Natural killer cell (primary cell): ENCODE data around the gene ABHD17A. TPM values are rescaled to one million over a fixed set of nuclear protein-coding genes. Genes with fewer than 3 reads are reported as not detected.

Experiments used
- ATAC-seq, 3 donors: fragments of 150-1000 bp in 2 of 3; fragments of 200-7000 bp in 1 of 3; cut with Tn5 transposase; 1 replicate in 1 of 3; 2 replicates in 2 of 3; pipeline ENCODE4 v1.10.0; 2021; ENCODE audit warnings: mild to moderate bottlenecking in 2 of 3, moderate library complexity in 2 of 3
- DNase-seq, 2 donors: peaks; one replicate each; pipeline versions ENCODE4 v3.0.0 to v3.0.0-alpha.2; 2013 to 2021; ENCODE audit warnings: mixed read lengths in 1 of 2
- H3K27ac ChIP-seq: one replicate; pipeline ENCODE4 v1.5.1; 2013; ENCODE audit warnings: mild to moderate bottlenecking, low read length
- H3K27me3 ChIP-seq: one replicate; pipeline ENCODE4 v1.6.1; 2013; ENCODE audit warnings: low read length; ENCODE audit not compliant: control insufficient read depth, insufficient read depth
- H3K36me3 ChIP-seq: one replicate; pipeline ENCODE4 v1.6.1; 2013; ENCODE audit warnings: low read length; ENCODE audit not compliant: control insufficient read depth, insufficient read depth
- H3K4me1 ChIP-seq: one replicate; pipeline ENCODE4 v1.6.1; 2013; ENCODE audit warnings: low read length; ENCODE audit not compliant: control insufficient read depth, insufficient read depth
- H3K4me3 ChIP-seq: one replicate; pipeline ENCODE4 v1.5.1; 2013; ENCODE audit warnings: low read length
- H3K9me3 ChIP-seq: one replicate; pipeline ENCODE4 v1.6.1; 2013; ENCODE audit warnings: low read length; ENCODE audit not compliant: control insufficient read depth, insufficient read depth
- H3K27ac Mint-ChIP-seq, 2 donors: one replicate each; pipeline ENCODE4 v1.8.0; 2022; ENCODE audit warnings: mild to moderate bottlenecking in 2 of 2, mixed read lengths in 2 of 2, moderate library complexity in 1 of 2
- H3K27me3 Mint-ChIP-seq, 2 donors: one replicate each; pipeline ENCODE4 v1.8.0; 2022; ENCODE audit warnings: low read depth in 2 of 2, mixed read lengths in 2 of 2
- H3K36me3 Mint-ChIP-seq: one replicate; pipeline ENCODE4 v1.8.0; 2022; ENCODE audit warnings: mixed read lengths
- H3K4me1 Mint-ChIP-seq, 2 donors: one replicate each; pipeline ENCODE4 v1.8.0; 2022; ENCODE audit warnings: mixed read lengths in 2 of 2
- H3K4me3 Mint-ChIP-seq: one replicate; pipeline ENCODE4 v1.8.0; 2022; ENCODE audit warnings: mild to moderate bottlenecking, moderate library complexity, mixed read lengths
- H3K9me3 Mint-ChIP-seq, 2 donors: one replicate each; pipeline ENCODE4 v1.8.0; 2022; ENCODE audit warnings: mixed read lengths in 2 of 2
- WGBS: methylation state at CpG from one replicate; pipeline ENCODE4 v1.1.7; 2013; ENCODE audit warnings: missing lambda C conversion rate; ENCODE audit not compliant: insufficient coverage; 5-methylcytosine and 5-hydroxymethylcytosine counted together
- intact Hi-C: fragments of 100-400 bp; cut with micrococcal nuclease; formaldehyde crosslinking; loops from one replicate; pipeline ENCODE4 v1.14.2; 2022
- total RNA-seq, 4 donors: library from RNA; stranded (reverse); fragments of 120-200 nt in 1 of 4; gene quantifications; one replicate each; pipeline versions ENCODE4 v1.2.3 to v1.2.4, GENCODE V29; 2013 to 2022
- TF ChIP-seq, protein P1 (sequence below): fragments of 200-600 bp; IDR thresholded peaks from one replicate; pipeline ENCODE4 v1.8.0; 2022; ENCODE audit warnings: antibody characterized with exemption

The ABHD17A gene
- total RNA-seq, 3 donors from 2014 or later (not counting 1 experiment from before 2014, with no cell fraction given): 554 to 652 (median 608) TPM

DNA sequence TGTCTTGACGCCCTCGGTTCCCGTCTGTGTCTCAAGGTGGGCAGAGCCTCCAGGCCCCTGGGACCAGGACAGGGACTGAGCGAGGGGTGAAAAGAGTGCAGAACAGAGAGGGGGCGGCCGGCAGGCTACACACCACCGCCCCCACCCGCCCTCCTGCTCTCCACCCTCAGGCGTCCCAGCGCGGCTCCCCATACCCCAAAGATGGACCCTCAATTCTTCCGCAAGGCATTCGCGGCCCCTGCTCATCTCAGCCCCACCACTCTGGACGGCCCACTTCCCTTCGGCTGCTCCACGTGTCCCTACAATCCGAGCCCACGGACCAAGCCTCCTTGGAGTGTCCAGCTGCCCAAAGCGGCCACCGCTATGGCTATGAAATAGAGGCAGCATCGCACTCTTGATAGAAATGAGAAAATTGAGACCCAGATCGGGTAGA, 23.7 kb downstream of the ABHD17A start:
- peaks cover 16 to 38% of the 10 kb centered on the region in 2 donors for H3K4me1 Mint-ChIP-seq

DNA sequence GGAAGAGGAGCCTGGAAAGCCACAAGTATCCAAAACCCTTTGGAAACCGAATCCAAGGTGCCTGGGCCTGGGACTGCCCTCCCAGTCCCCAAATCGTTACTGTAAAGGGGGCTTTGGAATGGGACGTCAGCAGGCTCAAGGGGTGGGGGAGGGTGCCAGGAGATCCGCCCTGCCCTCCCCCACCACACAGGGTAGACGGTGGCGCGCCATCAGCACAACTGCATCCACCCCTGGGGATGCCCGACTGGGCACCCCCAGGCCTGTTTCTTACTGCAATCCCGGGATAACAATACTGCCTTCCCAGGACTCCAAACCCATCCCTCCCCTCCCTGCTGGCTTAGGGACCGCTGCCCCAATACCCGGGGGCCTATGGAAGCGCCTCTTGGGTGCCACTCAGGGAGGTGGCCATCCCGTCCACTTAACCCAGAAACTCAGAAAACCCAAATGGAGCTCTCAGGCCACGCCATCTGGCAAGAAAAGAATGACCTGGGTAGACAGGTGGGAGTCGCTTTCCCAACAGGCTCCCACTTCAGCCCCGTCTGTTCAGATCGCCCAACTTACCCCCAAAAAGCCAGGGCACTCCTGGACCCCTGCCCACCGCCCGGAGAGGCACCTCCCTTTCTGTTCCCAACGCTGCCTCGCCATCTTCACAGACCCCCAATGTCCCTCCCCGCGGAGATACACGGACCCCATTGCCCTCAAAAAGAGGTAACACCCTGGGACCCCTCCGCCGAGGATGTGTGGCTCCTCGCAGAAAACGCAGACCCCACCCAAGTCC, 24.3 kb downstream of the ABHD17A start:
- Histone ChIP-seq H3K36me3 (no peaks in the 10 kb centered on the region), H3K27ac (no peak overlapping the region), H3K9me3 (no peaks in the 10 kb centered on the region), H3K27me3 (no peaks in the 10 kb centered on the region), H3K4me3 (no peak overlapping the region), H3K4me1 (peaks cover 73% of the 10 kb centered on the region)
- ATAC-seq: no peak
- peak in 1 of 2 donors; percentile 26 for DNase-seq
- TF ChIP-seq, protein P1, sequence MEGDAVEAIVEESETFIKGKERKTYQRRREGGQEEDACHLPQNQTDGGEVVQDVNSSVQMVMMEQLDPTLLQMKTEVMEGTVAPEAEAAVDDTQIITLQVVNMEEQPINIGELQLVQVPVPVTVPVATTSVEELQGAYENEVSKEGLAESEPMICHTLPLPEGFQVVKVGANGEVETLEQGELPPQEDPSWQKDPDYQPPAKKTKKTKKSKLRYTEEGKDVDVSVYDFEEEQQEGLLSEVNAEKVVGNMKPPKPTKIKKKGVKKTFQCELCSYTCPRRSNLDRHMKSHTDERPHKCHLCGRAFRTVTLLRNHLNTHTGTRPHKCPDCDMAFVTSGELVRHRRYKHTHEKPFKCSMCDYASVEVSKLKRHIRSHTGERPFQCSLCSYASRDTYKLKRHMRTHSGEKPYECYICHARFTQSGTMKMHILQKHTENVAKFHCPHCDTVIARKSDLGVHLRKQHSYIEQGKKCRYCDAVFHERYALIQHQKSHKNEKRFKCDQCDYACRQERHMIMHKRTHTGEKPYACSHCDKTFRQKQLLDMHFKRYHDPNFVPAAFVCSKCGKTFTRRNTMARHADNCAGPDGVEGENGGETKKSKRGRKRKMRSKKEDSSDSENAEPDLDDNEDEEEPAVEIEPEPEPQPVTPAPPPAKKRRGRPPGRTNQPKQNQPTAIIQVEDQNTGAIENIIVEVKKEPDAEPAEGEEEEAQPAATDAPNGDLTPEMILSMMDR: no peak
- 74% methylated on average over 28 of the region's 28 CpGs for WGBS
- Mint-ChIP-seq H3K4me3 (peak overlapping the region; percentile 98), H3K36me3 (no peaks in the 10 kb centered on the region), H3K27ac (peak overlapping the region; percentile 92), H3K4me1 (peaks cover 22 to 44% of the 10 kb centered on the region in 2 donors), H3K27me3 (no peaks in the 10 kb centered on the region), H3K9me3 (no peaks in the 10 kb centered on the region)
- intact Hi-C loops: loop anchor here (5.0 kb wide), 1 partner anchor 36 kb away; no protein-coding TSS in a partner anchor

More for the DNA sequence above, 23.7 kb downstream of the ABHD17A start:
- TF ChIP-seq, protein P1: no peak
- intact Hi-C loops: loop anchor here (5.0 kb wide), 1 partner anchor 36 kb away; no protein-coding TSS in a partner anchor
- peaks cover 67% of the 10 kb centered on the region for H3K4me1 ChIP-seq
- no peaks in the 10 kb centered on the region for H3K9me3 ChIP-seq
- H3K4me3 ChIP-seq: no peak overlapping the region
- H3K27ac Mint-ChIP-seq: peak overlapping the region; percentile 92
- peak overlapping the region; percentile 98 for H3K4me3 Mint-ChIP-seq
- no peaks in the 10 kb centered on the region for H3K27me3 ChIP-seq
- H3K27ac ChIP-seq: no peak overlapping the region
- DNase-seq (peak in 1 of 2 donors; percentile 26), ATAC-seq (no peak)
- WGBS: 54% methylated on average over 23 of the region's 23 CpGs
- no peaks in the 10 kb centered on the region for H3K27me3 Mint-ChIP-seq
- H3K36me3 ChIP-seq: no peaks in the 10 kb centered on the region
- H3K36me3 Mint-ChIP-seq: no peaks in the 10 kb centered on the region
- H3K9me3 Mint-ChIP-seq: no peaks in the 10 kb centered on the region

DNA sequence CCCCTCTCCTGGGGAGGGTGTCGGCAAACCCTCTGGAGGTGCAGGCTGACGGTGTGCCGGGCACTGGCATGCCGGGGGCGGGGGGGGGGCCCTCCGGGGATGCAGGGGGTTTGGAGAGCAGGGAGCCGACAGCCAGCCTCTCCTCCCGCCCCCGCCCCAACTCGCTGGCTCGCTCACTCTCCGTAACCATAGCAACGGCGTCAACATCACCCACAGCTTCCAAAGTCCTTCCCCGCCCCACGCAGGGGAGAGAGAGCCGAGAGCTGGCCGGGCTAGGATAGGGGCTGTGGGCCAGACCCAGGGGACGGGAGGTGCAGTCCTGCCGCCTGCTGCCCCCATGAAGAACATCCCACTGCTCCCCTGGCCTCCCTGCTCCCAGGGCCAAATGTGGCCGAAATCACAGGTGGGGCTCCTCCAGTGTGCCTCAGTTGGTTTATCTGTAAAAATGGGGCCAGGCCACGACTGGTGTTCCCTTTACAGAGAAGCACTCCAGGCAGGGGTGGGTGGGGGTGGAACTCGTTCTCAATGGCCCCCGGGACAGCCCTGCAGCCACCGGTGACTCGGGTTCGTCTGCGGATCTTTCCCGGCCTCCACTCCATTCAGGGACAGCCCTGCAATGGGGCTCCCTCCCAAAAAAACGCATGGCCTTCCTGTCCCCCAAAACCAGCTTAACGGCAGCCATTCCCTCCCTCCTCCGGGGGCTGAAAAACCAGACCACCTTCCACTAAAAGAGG, 25.1 kb downstream of the ABHD17A start:
- H3K27me3 ChIP-seq: no peaks in the 10 kb centered on the region
- no peaks in the 10 kb centered on the region for H3K9me3 ChIP-seq
- Mint-ChIP-seq H3K9me3 (no peaks in the 10 kb centered on the region), H3K27ac (no peak overlapping the region), H3K27me3 (no peaks in the 10 kb centered on the region), H3K4me1 (peaks cover 26 to 45% of the 10 kb centered on the region in 2 donors), H3K4me3 (no peak overlapping the region), H3K36me3 (no peaks in the 10 kb centered on the region)
- 70% methylated on average over 27 of the region's 32 CpGs for WGBS
- TF ChIP-seq, protein P1: no peak
- ATAC-seq (no peak), DNase-seq (peak in 1 of 2 donors; percentile 88)
- H3K4me3 ChIP-seq: no peak overlapping the region
- intact Hi-C loops: loop anchor here (5.0 kb wide), 1 partner anchor 37 kb away; no protein-coding TSS in a partner anchor
- no peak overlapping the region for H3K27ac ChIP-seq
- no peaks in the 10 kb centered on the region for H3K36me3 ChIP-seq
- peaks cover 75% of the 10 kb centered on the region for H3K4me1 ChIP-seq
